Stimulated activated naive CD8-positive, alpha-beta T cell treated with anti-CD3 and anti-CD28 coated beads, Interleukin-15, Interleukin-2, amounts not matched to agents 100 U/mL and 50 U/mL, for 24 hours (primary cell): Measurements from ENCODE around the gene BCL2L12.
A peak's percentile ranks its signal among the peaks of the same experiment; 100 is the strongest.

Experiments
- ATAC-seq: fragments of 150-1000 bp; cut with Tn5 transposase; one replicate; pipeline ENCODE4 v1.10.0; 2021
- DNase-seq: peaks from one replicate; pipeline ENCODE4 v3.0.0; 2021

BCL2L12 gene

GRCh38 chr19:49663224-49663623 lies 2.5 kb upstream of the BCL2L12 start:
- DNase-seq (no peak), ATAC-seq (no peak)

GRCh38 chr19:49664171-49665035 lies 1.3 kb upstream of the BCL2L12 start:
- DNase-seq: peak; percentile 95
- peak; percentile 65 for ATAC-seq

GRCh38 chr19:49665036-49665350 lies 740 bp upstream of the BCL2L12 start:
- ATAC-seq: no peak
- no peak for DNase-seq

DNA sequence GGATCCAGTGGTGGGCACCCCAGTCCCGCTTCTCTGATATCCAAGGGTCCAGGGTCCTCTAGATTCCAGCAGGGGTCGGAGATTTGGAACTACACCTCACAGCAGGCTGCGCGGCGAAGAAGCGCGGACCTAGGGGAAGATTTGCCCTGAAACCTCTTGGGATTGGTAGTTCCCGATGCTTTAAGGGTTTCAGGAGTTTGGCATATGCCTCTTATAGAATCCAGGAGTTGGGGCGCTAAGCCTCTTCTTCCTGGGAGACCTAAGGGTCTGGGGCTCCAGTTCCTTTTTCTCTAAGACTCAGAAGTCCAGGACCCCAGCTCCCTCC lies 349 bp downstream of the BCL2L12 start:
- ATAC-seq: no peak
- DNase-seq: no peak

- ATAC-seq: no peak
- DNase-seq: no peak
These were observed 1.7 kb downstream of the BCL2L12 start for GRCh38 chr19:49667473-49667872.

DNA sequence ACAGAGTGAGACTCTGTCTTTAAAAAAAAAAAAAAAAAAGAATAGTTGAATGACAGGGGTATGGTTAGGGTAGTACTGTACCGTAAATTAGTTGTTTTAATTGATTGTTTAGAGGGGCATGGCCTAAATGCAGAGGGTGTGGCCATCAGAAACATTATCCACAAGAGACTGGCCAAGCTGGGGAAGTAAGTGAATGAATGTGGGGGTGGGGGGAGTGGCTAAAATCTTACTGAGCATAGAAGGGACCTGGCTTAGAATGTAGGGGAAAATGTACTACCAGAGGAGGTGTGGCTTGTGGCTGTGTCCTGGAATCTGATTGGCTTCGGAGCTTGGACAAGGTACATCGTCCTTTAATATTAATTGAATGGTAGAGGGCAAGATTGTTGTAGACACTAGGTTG lies 3.8 kb downstream of the BCL2L12 start:
- DNase-seq (no peak), ATAC-seq (no peak)

DNA sequence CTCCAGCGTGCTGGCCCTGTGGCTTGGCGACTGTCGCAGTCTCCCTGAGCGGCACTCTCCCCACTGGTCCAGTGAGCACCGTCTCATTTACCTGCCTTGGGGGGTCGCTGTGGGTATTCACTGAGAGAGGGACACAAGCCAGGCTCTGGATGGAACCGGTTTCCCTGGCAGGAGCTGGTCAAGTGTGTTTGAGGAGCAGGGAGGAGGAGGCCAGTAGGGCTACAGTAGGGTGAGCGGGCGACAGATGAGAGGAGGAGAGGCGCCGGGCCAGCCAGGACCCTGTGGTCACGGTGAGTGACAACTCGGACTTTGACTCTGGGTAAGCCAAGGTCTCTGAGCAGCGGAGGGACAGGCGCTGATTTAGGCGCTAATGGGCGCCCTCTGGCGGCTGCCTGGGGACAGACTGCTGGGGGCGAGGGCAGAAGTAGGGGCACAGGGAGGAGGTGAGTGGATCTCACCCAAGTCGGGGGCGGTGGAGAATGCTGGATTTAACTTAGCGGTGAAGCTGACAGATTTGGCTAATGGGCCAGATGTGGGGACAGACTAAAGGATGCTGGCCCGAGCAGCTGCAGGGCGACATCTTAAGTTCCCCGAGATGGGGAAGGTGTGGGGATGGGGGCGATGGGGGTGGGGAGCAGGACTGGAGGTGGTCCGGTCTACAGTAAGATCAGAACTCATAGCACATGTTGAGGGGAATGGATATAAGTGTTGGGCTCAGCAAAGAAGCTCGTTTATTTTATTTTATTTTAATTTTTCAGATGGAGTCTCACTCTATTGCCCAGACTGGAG lies 6.6 kb downstream of the BCL2L12 start:
- DNase-seq (peak; percentile 86), ATAC-seq (no peak)

DNA sequence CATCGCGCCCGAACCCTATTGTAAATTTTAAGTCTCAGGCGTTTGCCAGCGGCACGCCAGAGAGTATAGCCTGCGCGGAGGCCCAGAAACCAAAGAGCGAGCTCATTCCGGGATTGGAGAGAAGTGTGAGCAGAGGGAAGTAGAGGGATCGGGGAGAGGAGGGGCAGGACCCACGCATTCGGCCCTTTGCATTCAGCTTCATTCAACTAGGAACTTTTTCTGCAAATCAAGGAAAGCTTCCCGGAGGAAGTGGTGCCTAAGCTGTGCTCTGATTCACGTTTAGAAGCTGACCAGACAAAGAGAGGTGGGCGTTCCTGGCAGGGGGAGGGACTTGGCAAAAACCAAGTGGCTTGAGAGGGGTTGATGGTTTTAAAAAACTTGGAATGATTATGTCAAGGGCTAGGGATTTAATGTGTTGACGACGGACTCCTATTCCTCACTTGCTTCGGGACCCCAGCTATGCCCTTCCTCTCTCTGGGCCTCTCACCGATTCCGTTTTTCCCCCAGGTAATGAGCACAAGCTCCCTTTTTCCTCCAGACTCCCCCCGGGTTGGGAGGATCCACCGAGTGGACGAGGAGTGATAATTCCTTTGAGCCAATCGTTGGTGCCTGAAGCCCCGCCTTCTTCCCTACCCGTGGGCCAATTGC lies 10.5 kb downstream of the BCL2L12 start:
- ATAC-seq (no peak), DNase-seq (peak; percentile 77)

GRCh38 chr19:49676784-49677230 lies 11.1 kb downstream of the BCL2L12 start:
- peak; percentile 98 for DNase-seq
- peak; percentile 82 for ATAC-seq

- no peak for ATAC-seq
- peak; percentile 66 for DNase-seq
These were observed 11.6 kb downstream of the BCL2L12 start, which contains the start of gene PRMT1 for GRCh38 chr19:49677231-49677900. Gene PRMT1, plus strand, starts transcription at chr19:49677271. Its CDS starts 10 bp downstream, at chr19:49677281.

DNA sequence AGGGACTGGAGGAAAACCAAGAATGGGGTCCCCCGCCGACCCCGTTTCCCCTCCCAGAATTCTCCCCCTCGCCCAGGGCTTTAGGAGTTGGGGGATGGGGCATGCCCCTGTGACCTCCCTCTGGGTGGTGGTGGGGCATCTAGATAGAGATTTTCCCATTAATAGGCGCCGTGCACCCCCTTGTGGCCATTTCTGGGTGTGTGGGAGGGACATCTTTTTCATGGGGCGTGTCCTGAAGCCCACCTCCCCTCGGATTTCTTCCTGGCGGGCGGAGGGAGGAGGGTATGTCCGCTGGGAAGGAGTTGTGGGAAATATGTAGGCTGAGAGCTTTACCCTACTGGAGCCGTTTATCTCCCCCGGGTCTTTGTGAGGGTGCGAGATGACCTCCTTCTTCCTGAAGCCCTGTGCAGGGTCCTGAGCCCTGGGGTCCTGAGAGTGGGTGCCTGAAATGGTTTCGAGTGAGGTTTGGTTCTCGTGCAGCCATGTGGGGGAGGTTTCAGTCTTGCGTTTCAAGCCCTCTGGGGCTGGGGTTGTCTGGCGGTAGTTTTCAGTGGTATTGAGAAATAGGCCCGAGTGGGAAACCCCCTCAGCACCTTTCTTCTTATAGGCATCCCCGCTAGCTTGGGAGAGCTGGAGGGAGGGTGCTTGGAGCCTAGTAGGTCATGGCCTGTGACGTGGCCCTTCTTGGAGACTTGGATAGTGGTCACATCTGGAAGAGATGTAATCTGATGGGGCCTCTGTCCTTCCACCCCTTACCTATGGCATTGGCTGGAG lies 12.4 kb downstream of the BCL2L12 start:
- DNase-seq (peak; percentile 83), ATAC-seq (peak; percentile 26)

DNA sequence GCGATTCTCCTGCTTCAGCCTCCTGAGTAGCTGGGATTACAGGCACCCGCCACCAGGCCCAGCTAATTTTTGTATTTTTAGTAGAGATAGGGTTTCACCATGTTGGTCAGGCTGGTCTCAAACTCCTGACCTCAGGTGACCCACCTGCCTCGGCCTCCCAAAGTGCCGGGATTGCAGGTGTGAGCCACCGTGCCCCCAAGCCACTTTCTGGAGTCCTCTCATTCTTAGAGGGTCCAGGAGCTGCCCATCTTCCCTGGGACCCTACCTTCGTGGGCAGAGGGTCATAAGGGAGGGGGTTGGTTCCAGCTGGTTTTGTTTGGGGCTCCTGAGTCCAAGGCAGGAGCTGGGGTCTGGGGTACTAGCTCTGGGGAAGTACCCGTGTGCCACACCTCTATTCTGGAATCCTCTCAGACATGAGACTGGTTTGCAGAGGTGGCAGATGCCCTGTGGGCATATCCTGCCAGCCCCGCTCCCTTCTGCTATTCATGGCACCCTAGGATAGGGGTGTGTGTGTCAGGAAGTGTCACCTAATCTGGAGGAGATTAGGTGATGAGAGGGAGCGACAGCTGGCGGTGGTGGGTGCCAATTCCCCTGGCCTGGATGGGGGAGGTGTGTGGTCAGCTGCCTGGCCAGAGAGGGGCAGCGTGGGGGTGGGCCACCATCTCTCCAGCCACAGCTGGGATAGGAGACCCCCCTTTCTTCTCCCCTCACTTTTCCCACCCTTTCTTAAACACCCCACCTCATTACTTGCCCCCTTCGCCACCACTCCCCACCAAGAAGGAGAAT lies 13.4 kb downstream of the BCL2L12 start:
- ATAC-seq (no peak), DNase-seq (no peak)

DNA sequence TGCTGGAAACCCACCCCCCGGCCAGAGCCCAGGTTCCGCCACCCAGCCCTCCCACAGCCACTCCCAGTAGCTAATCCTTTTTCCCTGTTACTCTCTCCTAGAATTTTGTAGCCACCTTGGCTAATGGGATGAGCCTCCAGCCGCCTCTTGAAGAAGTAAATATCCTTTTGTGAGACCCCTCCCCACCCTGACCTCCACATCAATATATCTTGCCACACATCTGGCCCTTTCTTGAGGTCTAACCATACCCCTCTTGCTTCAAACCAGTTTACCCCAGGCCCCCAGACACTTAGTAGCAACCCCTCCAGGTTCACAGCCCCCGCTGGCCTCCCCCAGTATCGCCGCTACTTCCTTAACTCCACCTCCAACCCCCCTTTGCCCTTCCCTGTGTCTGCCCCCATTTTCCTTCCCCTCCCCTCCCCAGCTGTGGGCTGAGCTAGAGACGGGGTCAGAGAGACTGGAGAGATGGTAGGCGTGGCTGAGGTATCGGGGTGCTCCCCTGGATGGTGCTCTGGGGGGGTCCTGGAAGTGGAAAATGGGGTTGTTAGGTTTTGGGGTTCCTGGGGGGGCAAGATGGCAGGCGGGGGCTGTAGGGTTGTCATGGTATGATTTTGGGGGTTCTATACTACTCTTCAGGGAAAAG lies 14.2 kb downstream of the BCL2L12 start:
- DNase-seq: no peak
- ATAC-seq: no peak

GRCh38 chr19:49680421-49681351 lies 15.0 kb downstream of the BCL2L12 start:
- peak; percentile 99 for DNase-seq
- peak; percentile 10 for ATAC-seq

GRCh38 chr19:49681830-49682229 lies 16.1 kb downstream of the BCL2L12 start:
- no peak for DNase-seq
- ATAC-seq: no peak

GRCh38 chr19:49682274-49682673 lies 16.5 kb downstream of the BCL2L12 start:
- ATAC-seq: no peak

DNA sequence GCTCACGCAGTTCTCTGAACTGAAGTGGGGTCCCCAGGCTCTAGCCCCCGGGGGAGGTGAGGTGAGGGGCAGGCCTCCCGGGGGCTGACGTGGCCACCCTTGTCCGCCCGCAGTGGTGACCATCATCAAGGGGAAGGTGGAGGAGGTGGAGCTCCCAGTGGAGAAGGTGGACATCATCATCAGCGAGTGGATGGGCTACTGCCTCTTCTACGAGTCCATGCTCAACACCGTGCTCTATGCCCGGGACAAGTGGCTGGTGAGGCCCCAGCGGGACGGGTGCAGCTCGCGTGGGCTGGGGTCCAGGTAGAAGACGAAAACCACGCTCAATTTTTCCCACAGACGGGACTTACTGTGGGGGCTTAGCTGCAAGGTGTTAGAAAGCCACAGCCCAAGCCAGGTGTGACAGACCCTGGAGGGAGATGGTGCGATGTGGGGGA lies 18.1 kb downstream of the BCL2L12 start:
- no peak for ATAC-seq
- DNase-seq: no peak

More at GRCh38 chr19:49682274-49682673, 16.5 kb downstream of the BCL2L12 start:
- DNase-seq: no peak

DNA sequence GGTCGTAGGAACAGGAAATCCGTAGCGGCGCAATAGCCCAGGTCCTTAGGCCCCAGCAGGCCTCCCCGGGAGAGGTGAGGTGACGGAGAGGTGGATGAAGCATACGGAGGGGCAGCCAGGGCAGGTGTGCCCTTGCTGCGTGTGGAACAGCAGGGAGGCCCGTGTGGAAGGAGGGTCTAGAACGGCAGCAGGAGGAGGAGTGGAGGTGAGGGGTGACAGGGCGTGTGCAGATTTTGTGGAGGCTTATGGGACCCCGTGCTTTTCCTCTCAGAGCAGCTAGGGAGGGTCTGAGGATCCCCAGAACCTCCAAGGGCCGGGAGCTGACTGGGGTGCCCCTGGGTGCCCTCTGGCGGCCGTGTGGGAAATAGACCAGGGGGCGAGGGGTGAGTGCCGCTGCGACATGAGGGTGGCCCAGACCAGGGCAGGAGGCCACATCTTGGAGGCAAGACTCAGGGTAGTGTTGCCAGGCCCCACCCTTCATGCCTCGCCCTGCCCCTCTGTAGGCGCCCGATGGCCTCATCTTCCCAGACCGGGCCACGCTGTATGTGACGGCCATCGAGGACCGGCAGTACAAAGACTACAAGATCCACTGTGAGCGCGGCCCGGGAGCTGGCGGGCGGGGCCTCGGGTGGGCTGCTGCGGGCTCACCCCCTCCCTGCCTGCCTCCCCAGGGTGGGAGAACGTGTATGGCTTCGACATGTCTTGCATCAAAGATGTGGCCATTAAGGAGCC lies 18.7 kb downstream of the BCL2L12 start:
- DNase-seq (no peak), ATAC-seq (no peak)
